Nephron (organoid): Measurements from ENCODE around the gene PRKAG2.

Source experiments
- H3K27ac Mint-ChIP-seq, 3 experiments: 2 replicates each; pipeline ENCODE4 v1.8.0; 2020; ENCODE audit warnings: mixed read lengths in 3 of 3, mild to moderate bottlenecking in 2 of 3, moderate library complexity in 1 of 3
- H3K27me3 Mint-ChIP-seq: 2 replicates; pipeline ENCODE4 v1.8.0; 2021; ENCODE audit warnings: low read depth, mild to moderate bottlenecking, moderate library complexity, mixed read lengths
- H3K36me3 Mint-ChIP-seq: 2 replicates; pipeline ENCODE4 v1.8.0; 2020; ENCODE audit warnings: low read depth, mixed read lengths
- H3K4me1 Mint-ChIP-seq: 2 replicates; pipeline ENCODE4 v1.8.0; 2020; ENCODE audit warnings: mixed read lengths
- H3K4me3 Mint-ChIP-seq, 3 experiments: 2 replicates each; pipeline ENCODE4 v1.8.0; 2020; ENCODE audit warnings: mild to moderate bottlenecking in 3 of 3, mixed read lengths in 3 of 3, moderate library complexity in 2 of 3
- H3K9me3 Mint-ChIP-seq: 2 replicates; pipeline ENCODE4 v1.8.0; 2020; ENCODE audit warnings: mixed read lengths
- CTCF ChIP-seq, 3 experiments: fragments of 200-600 bp; sonication (generic); IDR thresholded peaks; one replicate each; pipeline ENCODE4 v1.5.0; 2021; ENCODE audit warnings: antibody characterized with exemption in 3 of 3; ENCODE audit not compliant: unreplicated experiment in 3 of 3

Gene PRKAG2

GRCh38 chr7:151637781-151638261, 239.1 kb downstream of the PRKAG2 start:
- TF ChIP-seq CTCF (IDR thresholded peaks at IDR 0.05; ENCODE audit: unreplicated experiment in 3 of 3), result no peak
- H3K4me1 Mint-ChIP-seq, result peaks cover 5% of the 10 kb centered on the region
- no peak overlapping the region for H3K4me3 Mint-ChIP-seq
- peaks cover 12% of the 10 kb centered on the region for H3K27me3 Mint-ChIP-seq
- peaks cover 10% of the 10 kb centered on the region for H3K9me3 Mint-ChIP-seq
- no peaks in the 10 kb centered on the region for H3K36me3 Mint-ChIP-seq
- peak overlapping the region in 1 of 3 experiments; percentile 11 for H3K27ac Mint-ChIP-seq

GRCh38 chr7:151634643-151635042, 242.3 kb downstream of the PRKAG2 start:
- Mint-ChIP-seq H3K36me3 (no peaks in the 10 kb centered on the region), H3K4me1 (peaks cover 23% of the 10 kb centered on the region), H3K4me3 (no peak overlapping the region), H3K9me3 (peaks cover 10% of the 10 kb centered on the region), H3K27ac (no peak overlapping the region), H3K27me3 (peaks cover 34% of the 10 kb centered on the region)
- no peak for TF ChIP-seq CTCF (IDR thresholded peaks at IDR 0.05; ENCODE audit: unreplicated experiment in 3 of 3)

- H3K27me3 Mint-ChIP-seq, result peaks cover 46% of the 10 kb centered on the region
- H3K9me3 Mint-ChIP-seq, result peaks cover 10% of the 10 kb centered on the region
- peak overlapping the region; percentile 2 to 94 (median 35) for H3K4me3 Mint-ChIP-seq
- H3K4me1 Mint-ChIP-seq, result peaks cover 35% of the 10 kb centered on the region
- no peak for TF ChIP-seq CTCF (IDR thresholded peaks at IDR 0.05; ENCODE audit: unreplicated experiment in 3 of 3)
- no peak overlapping the region for H3K27ac Mint-ChIP-seq
- H3K36me3 Mint-ChIP-seq, result no peaks in the 10 kb centered on the region
Measured at GRCh38 chr7:151633516-151633812, 243.5 kb downstream of the PRKAG2 start.

GRCh38 chr7:151632750-151633515, 244.0 kb downstream of the PRKAG2 start:
- Mint-ChIP-seq H3K4me1 (peaks cover 34% of the 10 kb centered on the region), H3K9me3 (peaks cover 10% of the 10 kb centered on the region), H3K27me3 (peaks cover 49% of the 10 kb centered on the region), H3K27ac (peak overlapping the region; percentile 69 to 96 (median 96)), H3K4me3 (peak overlapping the region; percentile 94 to 98 (median 95)), H3K36me3 (no peaks in the 10 kb centered on the region)
- TF ChIP-seq CTCF (IDR thresholded peaks at IDR 0.05; ENCODE audit: unreplicated experiment in 3 of 3), result no peak

- H3K4me1 Mint-ChIP-seq, result peaks cover 30% of the 10 kb centered on the region
- no peaks in the 10 kb centered on the region for H3K36me3 Mint-ChIP-seq
- H3K9me3 Mint-ChIP-seq, result peaks cover 10% of the 10 kb centered on the region
- H3K27me3 Mint-ChIP-seq, result peaks cover 52% of the 10 kb centered on the region
- peak in 1 of 3 experiments; percentile 28 for TF ChIP-seq CTCF (IDR thresholded peaks at IDR 0.05; ENCODE audit: unreplicated experiment in 3 of 3)
- H3K27ac Mint-ChIP-seq, result peak overlapping the region; percentile 69 to 96 (median 96)
- H3K4me3 Mint-ChIP-seq, result peak overlapping the region; percentile 94 to 98 (median 95)
Measured at GRCh38 chr7:151631953-151632749, 244.8 kb downstream of the PRKAG2 start.
